ENCODE results near the gene PEF1.

DNA sequence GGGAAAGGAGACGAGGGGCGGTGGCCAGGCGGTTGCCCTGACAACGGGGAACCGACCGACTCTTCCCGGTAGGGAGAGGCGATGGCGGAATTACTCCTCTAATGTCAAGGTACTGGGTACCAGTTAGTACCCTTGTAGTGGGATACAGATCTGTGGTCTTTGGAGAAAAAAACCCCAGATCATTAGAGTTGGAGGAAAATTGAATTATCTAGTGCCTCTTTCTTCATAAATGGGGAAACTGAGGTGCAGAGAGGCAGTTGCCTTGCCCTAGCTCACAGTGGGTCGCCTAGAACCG is 545 bp upstream of the PEF1 start:
- TF ChIP-seq, protein P1, sequence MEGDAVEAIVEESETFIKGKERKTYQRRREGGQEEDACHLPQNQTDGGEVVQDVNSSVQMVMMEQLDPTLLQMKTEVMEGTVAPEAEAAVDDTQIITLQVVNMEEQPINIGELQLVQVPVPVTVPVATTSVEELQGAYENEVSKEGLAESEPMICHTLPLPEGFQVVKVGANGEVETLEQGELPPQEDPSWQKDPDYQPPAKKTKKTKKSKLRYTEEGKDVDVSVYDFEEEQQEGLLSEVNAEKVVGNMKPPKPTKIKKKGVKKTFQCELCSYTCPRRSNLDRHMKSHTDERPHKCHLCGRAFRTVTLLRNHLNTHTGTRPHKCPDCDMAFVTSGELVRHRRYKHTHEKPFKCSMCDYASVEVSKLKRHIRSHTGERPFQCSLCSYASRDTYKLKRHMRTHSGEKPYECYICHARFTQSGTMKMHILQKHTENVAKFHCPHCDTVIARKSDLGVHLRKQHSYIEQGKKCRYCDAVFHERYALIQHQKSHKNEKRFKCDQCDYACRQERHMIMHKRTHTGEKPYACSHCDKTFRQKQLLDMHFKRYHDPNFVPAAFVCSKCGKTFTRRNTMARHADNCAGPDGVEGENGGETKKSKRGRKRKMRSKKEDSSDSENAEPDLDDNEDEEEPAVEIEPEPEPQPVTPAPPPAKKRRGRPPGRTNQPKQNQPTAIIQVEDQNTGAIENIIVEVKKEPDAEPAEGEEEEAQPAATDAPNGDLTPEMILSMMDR (IDR thresholded peaks at IDR 0.05) = no peak
- TF ChIP-seq POLR2A (IDR thresholded peaks at IDR 0.05) = no peak

All from thyroid gland (tissue), 4 donors.